Thyroid gland (tissue), 4 donors: ENCODE measurements around the gene IGF2BP3. TPM values are rescaled to one million over a fixed set of nuclear protein-coding genes. Genes with fewer than 3 reads are reported as not detected.

Source experiments
- DNase-seq, 2 donors: peaks; one replicate each; pipeline ENCODE4 v3.0.0-alpha.2; 2019
- H3K27ac ChIP-seq, 3 donors: fragments of 200-600 bp; sonication (generic); 1 replicate in 2 of 3; 2 replicates in 1 of 3; pipeline ENCODE4 v1.5.1; 2016 to 2019; ENCODE audit warnings: mild to moderate bottlenecking in 1 of 3, moderate library complexity in 1 of 3
- H3K27me3 ChIP-seq: fragments of 200-600 bp; sonication (generic); one replicate; pipeline ENCODE4 v1.5.1; 2019
- H3K36me3 ChIP-seq, 2 donors: fragments of 200-600 bp; sonication (generic); one replicate each; pipeline ENCODE4 v1.5.1; 2016 to 2019
- H3K4me1 ChIP-seq, 2 donors: fragments of 200-600 bp; sonication (generic); one replicate each; pipeline ENCODE4 v1.5.1; 2017 to 2019
- H3K4me3 ChIP-seq, 3 donors: fragments of 200-600 bp; sonication (generic); replicated peaks in 1 of 3; 1 replicate in 2 of 3; 2 replicates in 1 of 3; pipeline ENCODE4 v1.5.1; 2016; ENCODE audit warnings: mild to moderate bottlenecking in 1 of 3
- H3K9me3 ChIP-seq: fragments of 200-600 bp; sonication (generic); one replicate; pipeline ENCODE4 v1.5.1; 2017
- POLR2A ChIP-seq, 2 donors: fragments of 450-650 bp; IDR thresholded peaks; one replicate each; pipeline ENCODE4 v1.6.1; 2017; ENCODE audit warnings: antibody characterized with exemption in 2 of 2, mild to moderate bottlenecking in 2 of 2, moderate library complexity in 1 of 2
- WGBS, 2 donors: methylation state at CpG; one replicate each; pipeline ENCODE4 v1.1.5; 2017; 5-methylcytosine and 5-hydroxymethylcytosine counted together
- intact Hi-C: fragments of 100-400 bp; cut with DNase I; formaldehyde crosslinking; loops from one replicate; pipeline ENCODE4 v1.15.1; 2023
- total RNA-seq, 4 donors: library from RNA; depleted of rRNA; stranded (reverse); fragments of >200 nt; gene quantifications; one replicate each; pipeline ENCODE4 v1.2.3, GENCODE V29; 2016
- TF ChIP-seq, protein P1 (sequence below), 6 experiments: fragments of 200-600 bp in 3 of 6; fragments of 450-650 bp in 3 of 6; sonication (generic) in 3 of 6; IDR thresholded peaks; one replicate each; pipeline ENCODE4 v1.5.1; 2016 to 2019; ENCODE audit warnings: antibody characterized with exemption in 6 of 6, mild to moderate bottlenecking in 2 of 6, inconsistent platforms in 1 of 6, moderate library complexity in 1 of 6

Gene IGF2BP3
- total RNA-seq, 4 donors from 2014 or later = 0.67 to 5.2 (median 3.4) TPM

DNA sequence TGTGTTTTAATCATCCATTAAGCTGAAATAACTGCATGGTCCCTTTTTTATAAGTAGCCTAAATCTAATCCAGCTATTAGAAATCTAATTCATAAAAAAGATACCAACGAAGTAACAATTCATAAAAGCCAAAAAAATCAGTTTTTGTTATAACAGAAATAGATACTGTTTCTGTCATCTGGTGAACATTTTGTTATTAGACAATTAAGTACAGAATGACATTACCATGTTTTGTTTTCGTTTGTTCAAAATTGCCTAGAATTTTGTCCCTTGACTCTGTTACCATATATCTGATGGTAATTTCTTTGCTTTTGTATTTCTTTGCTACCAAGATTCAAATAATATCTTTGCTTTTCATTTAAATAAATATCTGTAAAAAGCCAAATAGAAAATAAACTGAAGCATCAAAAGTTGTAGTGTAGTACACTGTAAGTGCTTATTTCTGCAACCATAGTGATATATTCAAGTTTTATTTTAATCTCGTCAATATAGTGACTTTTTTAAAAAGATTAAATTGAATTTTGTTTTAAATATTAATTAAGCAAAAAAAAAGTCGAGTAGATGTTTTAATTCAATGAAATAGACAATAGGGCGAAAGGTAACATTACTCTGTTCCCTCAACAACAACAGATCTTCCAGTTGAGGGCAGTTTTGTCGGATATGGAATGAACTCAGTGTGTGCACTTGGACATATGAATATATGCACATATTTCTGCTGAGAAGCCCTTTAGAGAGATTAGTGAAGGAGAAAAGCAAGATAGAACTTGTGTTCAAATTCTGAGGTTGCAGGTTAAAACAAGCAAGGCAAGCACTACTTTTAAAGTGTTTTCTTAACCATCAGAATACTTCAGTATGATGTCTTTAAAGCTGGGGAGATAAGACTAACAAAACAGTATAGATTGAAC lies 7.9 kb upstream of the IGF2BP3 start:
- Histone ChIP-seq H3K4me3 (no peak overlapping the region), H3K36me3 (no peaks in the 10 kb centered on the region), H3K9me3 (no peaks in the 10 kb centered on the region), H3K27me3 (peaks cover 40% of the 10 kb centered on the region), H3K4me1 (peaks cover 5 to 10% of the 10 kb centered on the region in 2 donors), H3K27ac (no peak overlapping the region)
- intact Hi-C loops = no loop called here
- DNase-seq = no peak
- WGBS, 2 donors = 87 to 91% methylated on average over 6 of the region's 6 CpGs
- TF ChIP-seq, protein P1, sequence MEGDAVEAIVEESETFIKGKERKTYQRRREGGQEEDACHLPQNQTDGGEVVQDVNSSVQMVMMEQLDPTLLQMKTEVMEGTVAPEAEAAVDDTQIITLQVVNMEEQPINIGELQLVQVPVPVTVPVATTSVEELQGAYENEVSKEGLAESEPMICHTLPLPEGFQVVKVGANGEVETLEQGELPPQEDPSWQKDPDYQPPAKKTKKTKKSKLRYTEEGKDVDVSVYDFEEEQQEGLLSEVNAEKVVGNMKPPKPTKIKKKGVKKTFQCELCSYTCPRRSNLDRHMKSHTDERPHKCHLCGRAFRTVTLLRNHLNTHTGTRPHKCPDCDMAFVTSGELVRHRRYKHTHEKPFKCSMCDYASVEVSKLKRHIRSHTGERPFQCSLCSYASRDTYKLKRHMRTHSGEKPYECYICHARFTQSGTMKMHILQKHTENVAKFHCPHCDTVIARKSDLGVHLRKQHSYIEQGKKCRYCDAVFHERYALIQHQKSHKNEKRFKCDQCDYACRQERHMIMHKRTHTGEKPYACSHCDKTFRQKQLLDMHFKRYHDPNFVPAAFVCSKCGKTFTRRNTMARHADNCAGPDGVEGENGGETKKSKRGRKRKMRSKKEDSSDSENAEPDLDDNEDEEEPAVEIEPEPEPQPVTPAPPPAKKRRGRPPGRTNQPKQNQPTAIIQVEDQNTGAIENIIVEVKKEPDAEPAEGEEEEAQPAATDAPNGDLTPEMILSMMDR (IDR thresholded peaks at IDR 0.05) = no peak
- no peak for TF ChIP-seq POLR2A (IDR thresholded peaks at IDR 0.05)

DNA sequence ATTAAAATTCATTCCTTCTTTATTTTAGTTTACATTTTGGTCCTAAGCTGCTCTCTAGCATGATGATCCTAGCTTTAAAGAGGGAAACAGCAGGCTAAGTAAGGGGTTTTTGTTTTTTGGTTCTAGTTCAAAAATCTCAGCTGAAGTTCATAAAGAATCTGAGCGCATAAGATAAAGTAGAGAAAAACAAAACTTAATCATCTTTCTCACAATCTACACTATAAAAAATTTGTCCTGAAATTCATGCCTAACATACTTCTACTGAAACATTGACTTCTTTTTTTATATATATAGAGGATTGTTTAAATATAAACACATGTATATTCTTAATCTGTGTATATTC lies 6.8 kb upstream of the IGF2BP3 start:
- whole genome bisulfite sequencing, 2 donors = 88 to 89% methylated on average over 1 of the region's 1 CpG
- no peak for DNase-seq
- intact Hi-C loops = no loop called here

DNA sequence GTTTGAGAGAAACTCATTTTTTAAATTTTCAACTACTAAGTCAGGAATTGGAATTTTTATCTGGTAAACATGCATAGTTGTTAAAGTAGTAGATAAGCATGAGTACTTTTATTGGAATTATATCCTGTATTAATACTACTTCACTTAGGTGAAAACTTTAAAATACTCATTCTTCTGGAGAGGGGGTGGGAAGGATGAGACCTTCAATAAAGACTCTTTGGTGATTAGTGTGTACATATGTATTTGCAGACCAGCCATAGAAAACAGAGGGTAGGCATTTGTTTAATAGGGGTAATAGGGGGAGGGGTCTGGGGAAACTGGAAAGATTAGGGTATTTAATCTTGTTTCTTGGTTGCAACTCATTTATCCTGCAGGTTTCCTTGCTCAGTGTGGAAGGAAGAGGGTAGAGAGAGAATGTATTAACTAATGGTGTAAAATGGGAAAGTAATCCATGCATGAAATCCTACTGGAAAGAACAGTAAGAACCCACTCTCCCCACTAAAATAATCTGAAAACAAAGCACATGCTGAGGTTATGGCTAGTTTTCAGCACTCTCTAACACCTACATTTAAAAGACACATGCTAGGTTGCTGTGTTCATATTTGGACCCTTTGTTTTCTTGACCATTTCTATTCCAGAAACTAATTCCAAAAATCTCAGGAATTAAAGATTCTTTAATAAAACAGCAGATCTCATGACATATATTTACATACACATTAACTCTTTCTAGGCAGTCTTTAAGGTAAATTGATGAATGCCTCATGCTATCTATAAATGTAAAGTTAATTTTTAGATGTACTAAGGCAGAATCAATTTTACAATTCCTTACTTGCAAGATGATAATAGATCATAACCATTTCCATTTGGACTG lies 6.2 kb upstream of the IGF2BP3 start:
- intact Hi-C loops = no loop called here
- H3K27me3 ChIP-seq = peaks cover 56% of the 10 kb centered on the region
- no peak for DNase-seq

More for the DNA sequence above, 6.8 kb upstream of the IGF2BP3 start:
- peaks cover 5 to 10% of the 10 kb centered on the region in 2 donors for H3K4me1 ChIP-seq
- H3K36me3 ChIP-seq = no peaks in the 10 kb centered on the region
- no peak overlapping the region for H3K27ac ChIP-seq
- no peaks in the 10 kb centered on the region for H3K9me3 ChIP-seq
- H3K4me3 ChIP-seq = no peak overlapping the region
- no peak for TF ChIP-seq POLR2A (IDR thresholded peaks at IDR 0.05)
- TF ChIP-seq, protein P1 (IDR thresholded peaks at IDR 0.05) = no peak
- peaks cover 50% of the 10 kb centered on the region for H3K27me3 ChIP-seq

DNA sequence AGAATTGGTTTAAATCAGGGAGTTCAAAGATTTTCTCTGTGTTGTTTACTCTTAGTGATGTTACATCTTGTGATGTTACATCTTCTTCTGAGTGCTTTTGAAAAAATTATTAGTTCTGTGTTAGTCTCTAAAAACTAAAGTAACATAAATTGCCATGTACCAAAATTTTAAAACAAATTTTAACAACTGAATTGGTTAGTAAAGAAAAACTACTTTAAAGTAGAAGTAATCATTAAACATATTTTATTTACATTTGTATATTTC lies 5.2 kb upstream of the IGF2BP3 start:
- intact Hi-C loops = no loop called here
- H3K27me3 ChIP-seq = peaks cover 66% of the 10 kb centered on the region
- TF ChIP-seq, protein P1 (IDR thresholded peaks at IDR 0.05) = no peak
- no peak for TF ChIP-seq POLR2A (IDR thresholded peaks at IDR 0.05)

More for the DNA sequence above, 6.2 kb upstream of the IGF2BP3 start:
- H3K4me1 ChIP-seq = peaks cover 5 to 10% of the 10 kb centered on the region in 2 donors
- H3K27ac ChIP-seq = no peak overlapping the region
- H3K36me3 ChIP-seq = no peaks in the 10 kb centered on the region
- H3K9me3 ChIP-seq = no peaks in the 10 kb centered on the region
- TF ChIP-seq, protein P1 (IDR thresholded peaks at IDR 0.05) = no peak
- no peak for TF ChIP-seq POLR2A (IDR thresholded peaks at IDR 0.05)
- H3K4me3 ChIP-seq = no peak overlapping the region

More for the DNA sequence above, 5.2 kb upstream of the IGF2BP3 start:
- no peak for DNase-seq
- peaks cover 10 to 18% of the 10 kb centered on the region in 2 donors for H3K4me1 ChIP-seq
- no peaks in the 10 kb centered on the region for H3K36me3 ChIP-seq
- no peak overlapping the region for H3K4me3 ChIP-seq
- H3K27ac ChIP-seq = no peak overlapping the region
- H3K9me3 ChIP-seq = no peaks in the 10 kb centered on the region
